SHP77 treated with DMSO at 0.1 percent for 48 hours (cell line): ENCODE results near the gene DALRD3.

Experiments used
- DNase-seq: peaks from one replicate; lab custom pipeline; 2025; lab: John Stamatoyannopoulos, UW

DALRD3 gene

DNA sequence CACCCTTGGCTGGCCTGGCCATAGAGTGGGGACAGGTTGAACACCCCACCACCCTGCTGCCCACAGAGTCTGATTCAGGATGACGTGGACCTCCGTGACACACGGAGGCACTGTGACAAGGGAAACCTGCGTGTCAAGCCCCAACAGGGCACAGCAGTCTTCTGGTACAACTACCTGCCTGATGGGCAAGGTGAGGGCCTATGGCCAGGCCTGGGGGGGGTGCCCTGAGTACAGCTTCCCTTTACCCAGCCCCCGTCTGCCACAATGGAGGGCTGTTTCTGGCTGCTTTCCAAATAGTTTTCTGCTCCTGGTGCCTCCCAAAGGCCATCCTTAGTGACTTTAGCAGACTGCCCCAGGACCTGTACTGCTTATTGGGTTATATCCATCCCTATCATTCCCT is 12.4 kb downstream of the DALRD3 start:
- DNase-seq = no peak

DNA sequence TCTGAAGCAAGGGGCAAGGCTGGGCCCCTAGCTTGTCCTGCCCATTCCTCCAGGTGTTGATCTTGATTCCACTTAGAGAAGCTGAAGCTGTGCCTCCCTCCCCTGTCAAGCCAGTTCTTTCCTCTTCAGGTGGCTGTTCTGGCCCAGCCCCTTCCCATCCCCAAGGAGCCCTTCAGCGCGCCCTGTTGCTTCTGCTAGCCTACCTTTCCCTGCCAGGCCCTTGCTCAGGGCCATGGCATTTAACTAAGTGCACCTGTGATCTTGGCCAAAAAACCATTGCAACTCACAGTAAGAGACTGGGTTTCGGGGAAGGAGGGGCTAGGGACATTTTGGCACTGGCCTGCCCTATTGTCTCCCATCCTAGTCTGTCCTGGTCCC is 13.1 kb downstream of the DALRD3 start:
- DNase-seq = no peak

DNA sequence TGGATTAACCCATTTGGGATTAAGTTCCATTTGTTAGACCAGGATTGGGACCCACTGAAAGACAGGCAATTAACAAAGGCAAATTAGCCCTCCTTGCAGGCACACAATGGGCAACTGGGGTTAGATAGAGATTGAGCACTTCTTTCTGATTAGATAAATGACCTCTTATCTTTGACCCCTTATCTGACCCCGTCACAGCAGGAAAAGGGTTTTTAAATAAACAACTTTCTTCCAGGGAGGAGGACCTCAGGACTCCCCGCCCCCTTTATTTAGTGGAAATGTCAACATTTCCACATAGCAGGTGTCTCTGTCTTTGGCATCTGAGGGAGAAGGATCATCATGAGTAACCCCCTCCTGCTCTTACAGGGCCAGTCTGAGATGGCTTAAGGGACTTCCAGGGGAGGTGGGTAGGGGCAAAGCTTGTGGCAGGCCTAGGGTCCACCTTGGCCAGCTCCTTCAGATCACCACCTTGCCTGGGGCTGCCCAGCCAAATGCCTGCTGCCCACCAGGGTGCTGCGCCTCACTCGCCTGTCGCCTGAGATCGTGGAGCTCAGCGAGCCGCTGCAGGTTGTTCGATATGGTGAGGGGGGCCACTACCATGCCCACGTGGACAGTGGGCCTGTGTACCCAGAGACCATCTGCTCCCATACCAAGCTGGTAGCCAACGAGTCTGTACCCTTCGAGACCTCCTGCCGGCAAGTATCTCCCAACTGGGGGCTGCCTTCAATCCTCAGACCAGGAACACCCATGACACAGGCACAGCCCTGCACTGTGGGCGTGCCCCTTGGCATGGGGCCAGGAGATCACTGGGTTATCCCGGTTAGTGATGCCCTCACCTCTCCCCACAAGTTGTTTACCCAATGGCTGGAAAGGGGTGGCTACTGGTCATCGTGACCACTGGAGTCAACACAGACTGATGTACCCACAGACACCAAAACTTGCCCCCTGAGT is 13.8 kb downstream of the DALRD3 start:
- no peak for DNase-seq

DNA sequence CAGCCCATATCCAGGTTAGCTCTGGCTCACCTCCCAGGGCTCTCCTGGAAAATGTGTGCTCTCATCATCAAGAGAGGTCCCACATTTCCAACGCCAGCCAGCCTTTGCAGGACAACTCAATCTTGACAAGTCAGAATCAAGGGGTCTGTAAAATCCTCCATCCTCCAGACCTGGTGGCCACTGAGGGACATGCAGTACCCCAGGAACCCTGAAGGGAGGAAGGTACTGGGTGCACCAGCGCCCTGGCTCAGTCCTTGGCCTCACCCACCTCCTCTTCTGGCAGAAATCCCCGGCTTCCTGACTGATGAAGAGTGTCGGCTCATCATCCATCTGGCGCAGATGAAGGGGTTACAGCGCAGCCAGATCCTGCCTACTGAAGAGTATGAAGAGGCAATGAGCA is 17.2 kb downstream of the DALRD3 start:
- no peak for DNase-seq

DNA sequence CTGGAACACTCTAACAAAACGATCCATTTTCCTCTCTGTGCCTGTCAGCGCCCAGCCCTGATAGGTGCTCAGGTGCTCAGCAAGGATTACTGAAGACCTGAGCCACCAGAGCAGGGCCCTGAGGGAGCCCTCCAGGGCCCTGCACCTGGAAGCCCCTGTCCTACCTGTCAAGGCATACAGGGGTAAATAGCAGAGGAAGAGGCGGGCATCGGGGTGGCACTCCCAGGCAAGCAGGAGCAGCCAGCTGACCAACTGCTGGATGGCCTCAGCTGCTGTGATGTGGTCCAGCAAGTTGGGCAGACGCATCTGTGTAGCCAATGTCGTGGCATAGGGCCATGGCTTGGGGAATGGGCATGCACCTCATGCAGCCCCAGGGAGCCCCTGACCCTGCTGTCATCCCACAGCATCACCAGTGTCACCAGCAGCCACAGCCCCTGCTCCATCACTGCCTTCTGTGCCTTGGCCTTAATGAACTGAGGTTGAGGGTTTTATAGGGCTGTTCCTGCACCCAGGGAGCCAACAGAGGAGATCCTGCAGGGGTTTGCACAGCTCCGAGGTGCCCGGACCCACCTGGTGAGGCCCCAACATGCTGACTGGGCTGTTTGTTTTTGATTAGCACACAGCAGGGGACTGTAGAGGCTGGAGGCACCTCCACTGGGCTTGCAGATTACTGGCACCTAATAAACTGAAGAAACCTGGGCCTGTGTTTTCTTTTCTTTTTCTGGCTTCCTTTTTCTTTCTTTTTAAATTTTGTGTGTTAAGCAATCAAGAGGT is 19.1 kb downstream of the DALRD3 start:
- DNase-seq = no peak

DNA sequence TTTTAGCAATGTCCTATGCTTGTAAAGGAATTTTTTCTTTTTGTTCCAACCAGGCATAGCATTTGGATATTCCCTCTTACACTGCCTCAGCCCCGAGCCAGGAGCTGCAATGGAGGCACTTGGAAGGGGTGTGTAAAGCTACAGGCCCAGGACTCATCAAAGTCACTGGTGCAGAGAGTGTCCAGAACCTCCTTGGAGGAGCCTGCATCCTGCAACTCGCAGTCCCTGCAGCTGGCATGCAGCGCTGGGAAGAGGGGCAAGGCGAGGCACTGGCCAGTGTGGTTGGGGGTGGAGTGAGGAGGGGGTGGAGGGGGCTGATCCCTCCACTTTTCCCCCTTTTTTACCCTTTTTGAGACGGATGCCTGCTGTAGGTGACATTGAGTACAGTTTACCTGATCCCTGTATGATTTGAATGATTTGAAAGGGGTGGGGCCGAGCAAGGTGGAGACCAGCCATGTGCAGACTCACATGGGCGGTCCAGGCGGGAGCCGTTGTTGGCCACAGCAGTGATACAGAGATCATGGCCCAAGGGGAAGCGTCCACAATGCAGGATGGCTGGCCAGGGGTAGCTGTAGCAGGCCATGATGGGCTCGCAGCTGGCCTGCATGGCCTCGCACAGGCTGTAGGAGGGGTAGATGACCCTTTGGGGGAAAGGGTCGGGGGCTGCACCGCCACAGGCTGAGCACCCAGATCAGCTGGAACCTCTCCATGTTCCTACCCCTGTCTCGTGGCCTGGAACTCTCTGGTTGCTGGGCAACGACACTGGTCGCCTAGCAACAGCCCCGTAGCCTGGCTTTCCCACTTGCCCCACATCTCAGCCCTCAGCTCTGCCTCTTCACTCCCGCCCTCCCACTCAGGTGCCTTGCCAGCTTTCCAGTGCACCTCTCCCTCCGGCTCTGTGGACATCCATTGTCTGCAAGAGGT is 20.4 kb downstream of the DALRD3 start:
- DNase-seq = no peak

DNA sequence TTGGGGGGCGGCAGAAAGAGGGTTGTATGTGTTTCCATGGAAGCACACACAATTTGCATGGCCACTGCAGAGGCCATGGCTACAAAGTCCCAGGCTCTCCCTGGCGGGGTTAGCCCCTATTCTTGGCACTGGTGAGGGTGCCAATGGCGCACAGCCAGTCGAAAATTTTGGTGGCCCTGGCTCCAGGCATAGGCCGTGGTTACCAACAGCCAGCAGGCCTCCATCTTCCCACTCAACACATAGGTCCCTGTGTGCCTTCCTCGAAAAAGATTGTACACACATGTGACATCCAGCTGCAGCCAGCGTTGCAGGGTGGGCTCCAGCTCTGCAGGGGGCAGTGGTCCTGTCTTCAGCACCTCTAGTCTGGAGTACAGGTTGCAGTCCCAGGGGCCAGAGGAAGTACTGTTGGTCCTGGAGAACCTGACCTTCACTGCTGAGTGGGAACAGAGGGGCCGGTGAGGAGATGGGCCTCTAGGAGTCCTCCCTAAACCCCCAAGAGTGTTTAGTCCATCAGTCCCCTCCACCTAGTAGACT is 21.2 kb downstream of the DALRD3 start:
- DNase-seq = no peak

DNA sequence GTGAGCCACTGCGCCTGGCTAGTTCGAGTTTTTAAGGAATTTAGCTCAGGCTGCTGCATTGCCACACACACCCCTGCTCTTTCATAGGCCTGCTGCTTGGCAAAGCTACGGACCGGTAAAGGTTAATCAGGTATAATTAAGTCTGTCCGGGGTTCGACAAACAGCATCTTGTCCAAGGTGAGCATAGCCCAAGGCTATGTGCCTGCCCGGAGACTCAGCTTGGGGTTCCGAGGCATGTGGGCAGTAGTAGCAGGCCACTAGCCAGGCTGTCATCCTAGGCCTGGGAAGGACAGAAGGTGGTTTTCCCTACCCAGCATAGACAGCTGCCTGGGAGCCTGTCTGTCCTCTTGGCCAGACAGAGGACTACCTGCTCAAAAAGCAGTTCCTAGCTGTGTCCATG is 21.7 kb downstream of the DALRD3 start:
- DNase-seq = no peak

DNA sequence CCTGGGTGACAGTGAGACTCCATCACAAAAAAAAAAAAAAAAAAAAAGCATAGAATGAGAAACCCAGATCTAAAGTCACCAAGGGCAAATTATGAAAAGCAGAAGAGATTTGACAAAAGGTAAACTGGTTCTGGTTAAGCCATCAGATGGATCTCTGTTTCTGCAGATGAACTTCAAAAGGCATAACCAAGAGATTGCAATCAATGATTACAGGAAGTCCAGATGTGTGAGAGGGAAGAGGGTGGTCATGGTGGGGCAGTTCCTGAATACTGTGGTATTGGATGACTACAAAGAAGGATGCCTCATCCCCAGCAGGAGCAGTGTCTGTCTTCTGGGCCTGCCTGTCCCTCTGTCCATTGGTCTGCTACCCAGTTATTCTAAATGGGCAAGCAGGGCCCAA is 24.5 kb downstream of the DALRD3 start:
- no peak for DNase-seq

DNA sequence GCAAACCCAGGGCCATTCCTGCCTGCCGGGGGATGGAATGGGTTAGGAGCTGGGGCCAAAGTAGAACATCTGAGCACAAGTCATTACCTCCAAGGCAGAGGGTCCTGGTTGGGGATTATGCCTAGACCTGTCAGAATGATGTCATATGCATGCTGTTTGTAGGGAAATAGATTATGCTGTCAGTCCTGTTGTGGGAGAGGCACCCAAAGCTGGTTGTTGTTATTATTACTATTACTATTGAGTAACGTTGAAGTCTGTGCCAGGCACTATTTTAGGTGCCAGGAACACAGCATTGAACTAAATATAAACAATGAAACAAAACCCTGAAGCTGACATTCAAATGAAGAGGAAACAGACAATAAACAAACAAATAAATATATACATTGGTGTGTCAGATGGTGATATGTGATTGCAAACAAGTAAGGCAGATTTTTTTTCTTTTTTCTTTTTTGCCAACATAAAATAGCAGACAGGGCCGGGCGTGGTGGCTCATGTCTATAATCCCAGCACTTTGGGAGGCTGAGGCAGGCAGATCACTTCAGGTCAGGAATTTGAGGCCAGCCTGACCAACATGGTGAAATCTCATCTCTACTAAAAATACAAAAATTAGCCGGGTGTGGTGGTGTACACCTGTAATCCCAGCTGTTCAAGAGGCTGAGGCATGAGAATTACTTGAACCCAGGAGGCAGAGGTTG is 26.4 kb downstream of the DALRD3 start:
- DNase-seq = no peak

DNA sequence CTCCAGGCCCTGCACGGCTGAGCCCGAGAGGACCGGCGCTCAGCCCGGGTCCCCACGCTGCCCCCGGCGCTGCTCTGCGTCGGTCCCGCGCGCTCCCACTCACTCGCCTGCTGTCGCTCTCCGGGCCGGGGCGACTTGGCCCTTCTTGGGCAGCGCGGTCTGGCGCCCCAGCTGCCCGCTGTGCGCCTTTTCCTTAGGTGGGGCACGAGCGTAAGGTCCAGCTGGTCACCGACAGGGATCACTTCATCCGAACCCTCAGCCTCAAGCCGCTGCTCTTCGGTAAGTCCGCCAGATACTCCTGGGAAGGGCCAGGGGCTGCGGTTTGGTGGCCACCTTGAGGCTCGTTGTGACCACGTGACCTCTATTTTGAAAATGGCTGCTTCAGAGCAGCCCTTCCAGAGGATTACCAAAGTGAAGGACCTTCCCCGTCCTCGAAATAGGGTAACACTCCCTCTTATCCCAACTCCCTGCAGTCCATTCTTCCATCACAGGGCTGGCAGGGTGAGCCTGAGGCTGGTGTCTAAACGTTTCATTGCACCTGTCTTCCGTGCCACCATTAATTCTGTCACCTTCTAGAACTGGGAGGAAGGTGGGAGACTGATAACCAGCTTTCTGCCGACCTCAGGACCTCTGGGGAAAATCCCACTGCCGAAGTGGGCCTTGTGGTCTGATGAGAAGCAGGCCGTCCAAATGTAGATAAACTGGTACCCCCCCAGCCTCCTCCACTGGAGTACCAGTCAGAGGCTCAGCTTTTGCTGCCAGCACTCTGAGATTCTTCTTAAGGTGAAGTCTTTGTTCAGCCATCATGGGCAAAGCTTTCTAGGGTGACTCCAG is 27.5 kb downstream of the DALRD3 start:
- DNase-seq = no peak

DNA sequence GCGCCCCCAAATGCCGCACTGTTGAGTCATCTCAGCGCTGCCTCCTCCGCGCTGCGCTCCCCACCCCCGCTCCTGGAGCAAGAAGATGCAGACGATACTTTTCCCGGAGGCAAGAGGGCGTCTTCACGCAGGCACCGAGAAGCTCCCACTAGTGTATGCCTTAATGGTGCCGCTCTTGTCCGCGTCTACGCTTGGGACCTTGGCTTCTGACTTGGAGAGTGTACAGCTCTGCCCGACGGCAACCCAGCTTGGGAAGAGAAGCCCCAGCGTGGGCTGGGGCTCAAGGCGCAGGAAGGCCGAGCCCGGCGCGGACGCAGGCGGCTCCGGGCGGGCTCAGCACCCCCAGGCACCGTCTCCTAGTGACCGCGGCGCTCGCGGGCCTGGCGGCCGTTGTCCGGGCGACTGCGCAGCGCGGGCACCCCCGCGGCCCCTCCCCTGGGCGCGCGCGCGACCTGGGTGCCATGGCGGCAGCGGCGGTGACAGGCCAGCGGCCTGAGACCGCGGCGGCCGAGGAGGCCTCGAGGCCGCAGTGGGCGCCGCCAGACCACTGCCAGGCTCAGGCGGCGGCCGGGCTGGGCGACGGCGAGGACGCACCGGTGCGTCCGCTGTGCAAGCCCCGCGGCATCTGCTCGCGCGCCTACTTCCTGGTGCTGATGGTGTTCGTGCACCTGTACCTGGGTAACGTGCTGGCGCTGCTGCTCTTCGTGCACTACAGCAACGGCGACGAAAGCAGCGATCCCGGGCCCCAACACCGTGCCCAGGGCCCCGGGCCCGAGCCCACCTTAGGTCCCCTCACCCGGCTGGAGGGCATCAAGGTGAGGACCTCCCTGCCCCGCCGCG is 28.4 kb downstream of the DALRD3 start, which contains the start of gene P4HTM:
Gene P4HTM, plus strand, starts transcription at position 446 of the 840 bp plus-strand sequence. Its CDS starts 16 bp downstream, at position 462.
- DNase-seq = no peak

DNA sequence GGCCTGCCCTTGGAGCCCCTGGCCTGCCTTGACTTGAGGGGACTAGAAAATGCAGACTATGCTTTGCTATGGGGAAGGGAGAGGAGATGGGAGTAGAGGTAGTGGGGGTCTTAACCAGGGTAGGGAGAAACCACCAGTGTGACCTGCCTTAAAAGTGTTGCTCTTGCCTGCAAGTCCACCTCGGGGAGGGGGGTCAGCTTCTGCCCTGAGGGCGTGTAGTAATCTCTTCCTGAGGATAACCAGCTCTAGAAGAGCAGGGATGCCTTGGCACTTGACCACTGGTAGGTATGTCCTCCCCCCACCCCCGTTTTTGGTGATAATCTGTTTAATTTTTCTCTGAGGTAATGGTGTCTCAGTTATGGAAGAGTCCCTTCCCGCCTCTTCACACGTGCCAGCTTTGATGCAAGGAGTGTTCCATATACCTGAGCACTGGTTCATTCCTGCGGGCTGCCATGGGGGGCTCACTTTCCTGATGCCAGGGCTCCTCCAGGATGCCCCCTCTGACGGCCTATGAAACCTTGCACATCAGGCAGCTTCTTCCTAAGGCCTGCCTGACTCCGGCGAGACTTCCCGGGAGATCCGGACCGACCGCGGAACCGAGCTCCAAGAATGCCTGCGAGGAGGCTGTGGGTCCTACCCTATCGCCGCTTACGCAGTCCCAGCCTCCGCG is 29.1 kb downstream of the DALRD3 start:
- no peak for DNase-seq

DNA sequence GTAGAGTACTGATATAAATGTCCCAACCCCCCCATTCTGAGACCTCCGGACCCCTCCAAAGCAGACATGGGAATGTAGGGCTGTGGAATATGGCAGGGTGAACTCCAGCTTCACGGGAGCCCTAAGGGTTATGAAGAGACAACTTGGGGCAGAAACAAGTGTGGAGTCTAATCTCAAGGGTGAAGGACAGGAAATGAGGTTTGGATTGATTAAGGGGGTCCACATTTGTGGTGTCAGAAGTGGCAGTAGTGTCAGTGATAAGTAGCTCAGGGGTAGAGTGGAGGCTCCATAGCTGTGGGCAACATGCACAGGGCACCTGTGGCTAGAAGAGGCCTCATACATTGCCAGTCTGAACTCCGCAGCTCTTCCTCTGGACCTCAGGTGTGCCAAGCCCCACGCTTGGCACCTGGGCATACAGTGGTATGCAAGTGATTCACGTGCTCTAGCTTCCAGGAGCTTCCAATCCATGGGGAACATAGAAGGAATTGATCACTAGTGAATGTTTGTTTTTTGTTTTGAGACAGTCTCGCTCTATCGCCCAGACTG is 32.5 kb downstream of the DALRD3 start:
- DNase-seq = no peak

DNA sequence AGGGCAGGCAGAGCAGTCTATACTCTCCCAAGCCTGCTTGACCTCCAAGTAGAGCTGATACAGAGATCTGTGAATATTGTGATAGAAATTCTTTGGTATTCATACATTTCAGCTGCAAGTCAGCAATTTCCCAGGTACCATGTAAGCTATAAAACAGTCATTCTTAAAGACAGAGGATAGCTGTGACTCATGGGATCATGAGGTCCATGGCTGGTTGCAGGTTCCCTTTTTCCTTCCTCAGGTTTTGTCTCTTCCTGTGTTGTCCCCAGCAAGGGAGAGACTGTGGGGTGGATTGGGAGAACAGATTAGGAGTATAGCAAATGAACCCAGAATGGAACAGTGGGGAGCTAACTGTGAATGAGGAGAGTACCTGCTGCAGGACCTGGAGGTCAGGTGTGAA is 33.7 kb downstream of the DALRD3 start:
- no peak for DNase-seq

DNA sequence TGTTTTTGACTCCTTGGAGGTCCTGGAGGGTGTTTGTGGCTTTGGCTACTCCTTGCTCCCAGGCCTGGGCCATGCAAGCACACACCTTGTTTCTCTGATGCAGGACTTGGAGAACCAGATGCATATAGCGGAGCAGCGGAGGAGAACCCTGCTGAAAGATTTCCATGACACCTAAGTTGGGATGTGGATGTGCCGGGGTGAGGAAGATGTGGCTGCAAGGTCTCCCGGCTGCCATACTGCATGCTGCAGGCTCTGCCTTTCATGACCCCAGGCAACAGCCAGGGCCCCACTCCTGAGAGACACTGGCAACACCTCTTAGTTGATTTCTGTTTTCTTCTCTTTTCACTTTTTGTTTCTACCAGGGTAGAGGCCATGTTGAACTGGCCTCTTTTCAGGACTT is 35.3 kb downstream of the DALRD3 start:
- DNase-seq = no peak

DNA sequence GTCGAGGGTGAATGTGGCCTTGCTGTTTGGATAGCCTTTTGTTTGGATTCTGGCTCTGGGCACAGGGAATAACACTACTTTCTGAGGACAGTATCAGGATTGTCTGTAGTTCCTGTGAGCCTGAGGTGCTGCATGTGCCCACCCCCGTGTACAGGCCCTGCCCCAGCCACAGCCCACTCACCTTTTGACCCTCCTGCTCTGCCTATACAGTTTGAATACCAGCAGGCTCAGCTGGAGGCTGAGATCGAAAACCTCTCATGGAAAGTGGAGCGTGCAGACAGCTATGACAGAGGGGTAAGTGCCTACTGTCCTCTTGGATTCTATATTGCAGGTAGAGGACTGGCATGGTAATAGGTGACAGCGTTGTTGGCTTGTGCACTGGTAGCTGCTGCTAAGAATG is 35.7 kb downstream of the DALRD3 start:
- no peak for DNase-seq

DNA sequence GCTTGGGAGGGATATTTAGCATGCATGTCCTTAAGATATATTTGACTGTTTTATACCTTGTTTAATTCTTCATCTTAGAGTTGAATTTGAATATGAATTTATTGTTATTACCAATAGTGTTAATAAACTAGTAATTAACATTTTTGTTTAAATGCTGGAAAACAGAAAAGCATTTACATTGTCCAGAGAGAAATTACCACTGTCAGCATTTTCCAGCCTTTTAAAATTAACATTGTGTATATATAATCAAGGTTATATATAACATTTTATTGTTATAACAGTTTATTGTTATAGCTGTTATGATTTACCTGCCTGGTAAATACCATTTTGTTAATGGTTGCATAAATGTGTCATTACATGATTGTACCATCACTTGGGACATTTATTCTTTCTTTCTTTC is 36.4 kb downstream of the DALRD3 start:
- no peak for DNase-seq
